Colonic mucosa (tissue), 4 donors: Measurements from ENCODE around the gene TMEM218. TPM values are rescaled to one million over a fixed set of nuclear protein-coding genes. Genes with fewer than 3 reads are reported as not detected.

Experiments
- DNase-seq: peaks from one replicate; pipeline ENCODE4 v3.0.0-alpha.2; 2020
- H3K27ac ChIP-seq: fragments of 200-600 bp; one replicate; pipeline ENCODE4 v1.8.0; 2021
- H3K27me3 ChIP-seq: fragments of 200-600 bp; one replicate; pipeline ENCODE4 v1.8.0; 2021
- H3K36me3 ChIP-seq: fragments of 200-600 bp; one replicate; pipeline ENCODE4 v1.8.0; 2021
- H3K4me1 ChIP-seq: fragments of 200-600 bp; one replicate; pipeline ENCODE4 v1.8.0; 2021; ENCODE audit warnings: mild to moderate bottlenecking
- H3K4me3 ChIP-seq: fragments of 200-600 bp; one replicate; pipeline ENCODE4 v1.8.0; 2021
- H3K9ac ChIP-seq, 2 donors: one replicate each; pipeline ENCODE4 v1.7.0; 2013; ENCODE audit warnings: control low read depth in 2 of 2, low read depth in 2 of 2, low read length in 2 of 2
- H3K9me3 ChIP-seq: fragments of 200-600 bp; one replicate; pipeline ENCODE4 v1.8.0; 2021
- intact Hi-C: fragments of 100-400 bp; cut with DNase I; formaldehyde crosslinking; loops from one replicate; pipeline ENCODE4 v1.14.1; 2022
- total RNA-seq, 2 donors: library from RNA; stranded (reverse); fragmentation: NEBNext Ultra II Directional in 1 of 2; extraction: Animal tissue kit (Norgen Biotek cat#: 25700) in 1 of 2; gene quantifications; one replicate each; pipeline ENCODE4 v1.2.1, GENCODE V29; 2021
- TF ChIP-seq, protein P1 (sequence below): fragments of 200-600 bp; IDR thresholded peaks from one replicate; pipeline ENCODE4 v1.8.0; 2022; ENCODE audit warnings: antibody characterized with exemption, mild to moderate bottlenecking
- donor health status: healthy.
- donor health status: DM: no; HTN: no; CAD: no.
- donor health status: DM: no; HTN: no; CAD: no.

The TMEM218 gene
- total RNA-seq, 2 donors from 2014 or later, result 8.7 to 17.3 TPM

DNA sequence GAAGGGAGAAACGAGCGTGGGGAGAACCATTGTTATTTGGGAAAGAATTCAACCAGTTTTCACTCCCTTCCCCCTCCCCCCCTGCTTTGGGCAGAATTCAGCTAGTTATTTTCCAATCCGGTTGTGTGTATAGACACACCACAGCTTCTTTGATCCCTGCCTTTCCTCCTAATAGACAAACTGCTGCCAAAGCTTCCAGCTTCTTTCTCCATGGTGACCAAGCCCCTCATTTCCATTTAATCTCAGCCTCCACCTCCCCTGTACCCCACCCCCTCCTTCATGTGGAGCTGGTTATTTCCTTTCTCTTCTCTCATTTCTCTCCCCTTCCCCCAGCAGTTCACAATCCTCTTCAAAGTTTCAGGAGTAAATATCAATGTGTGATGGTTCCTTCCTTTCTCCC, 28.4 kb upstream of the TMEM218 start:
- H3K27me3 ChIP-seq, result no peaks in the 10 kb centered on the region
- H3K36me3 ChIP-seq, result no peaks in the 10 kb centered on the region
- H3K27ac ChIP-seq, result no peak overlapping the region
- no peak overlapping the region for H3K4me3 ChIP-seq
- no peaks in the 10 kb centered on the region for H3K4me1 ChIP-seq
- intact Hi-C loops, result loop anchor here (5.0 kb wide), 2 partner anchors 182 to 208 kb away; no protein-coding TSS in a partner anchor
- H3K9ac ChIP-seq, result no peak overlapping the region
- H3K9me3 ChIP-seq, result no peaks in the 10 kb centered on the region
- TF ChIP-seq, protein P1, sequence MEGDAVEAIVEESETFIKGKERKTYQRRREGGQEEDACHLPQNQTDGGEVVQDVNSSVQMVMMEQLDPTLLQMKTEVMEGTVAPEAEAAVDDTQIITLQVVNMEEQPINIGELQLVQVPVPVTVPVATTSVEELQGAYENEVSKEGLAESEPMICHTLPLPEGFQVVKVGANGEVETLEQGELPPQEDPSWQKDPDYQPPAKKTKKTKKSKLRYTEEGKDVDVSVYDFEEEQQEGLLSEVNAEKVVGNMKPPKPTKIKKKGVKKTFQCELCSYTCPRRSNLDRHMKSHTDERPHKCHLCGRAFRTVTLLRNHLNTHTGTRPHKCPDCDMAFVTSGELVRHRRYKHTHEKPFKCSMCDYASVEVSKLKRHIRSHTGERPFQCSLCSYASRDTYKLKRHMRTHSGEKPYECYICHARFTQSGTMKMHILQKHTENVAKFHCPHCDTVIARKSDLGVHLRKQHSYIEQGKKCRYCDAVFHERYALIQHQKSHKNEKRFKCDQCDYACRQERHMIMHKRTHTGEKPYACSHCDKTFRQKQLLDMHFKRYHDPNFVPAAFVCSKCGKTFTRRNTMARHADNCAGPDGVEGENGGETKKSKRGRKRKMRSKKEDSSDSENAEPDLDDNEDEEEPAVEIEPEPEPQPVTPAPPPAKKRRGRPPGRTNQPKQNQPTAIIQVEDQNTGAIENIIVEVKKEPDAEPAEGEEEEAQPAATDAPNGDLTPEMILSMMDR, result no peak
- DNase-seq, result no peak

DNA sequence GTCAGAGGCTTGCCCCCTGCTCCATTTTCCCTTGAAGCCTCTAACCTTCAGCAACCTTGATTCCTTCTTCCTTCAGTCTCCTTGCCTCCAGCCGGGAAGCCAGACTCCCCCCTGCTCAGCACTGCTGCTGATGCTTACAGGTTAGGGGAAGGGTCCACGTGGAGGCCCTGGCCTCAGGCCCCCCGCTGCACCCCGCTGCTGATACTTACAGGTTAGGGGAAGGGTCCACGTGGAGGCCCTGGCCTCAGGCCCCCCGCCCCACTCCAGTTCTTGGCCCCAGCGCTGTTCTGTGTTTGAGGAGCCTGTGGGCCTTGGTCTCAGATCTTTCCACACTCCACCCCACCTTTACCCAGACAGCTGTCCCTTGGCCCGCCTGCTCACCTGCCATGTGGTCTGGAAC, 27.5 kb upstream of the TMEM218 start:
- TF ChIP-seq, protein P1, result no peak
- H3K4me3 ChIP-seq, result no peak overlapping the region
- no peak overlapping the region for H3K27ac ChIP-seq
- no peaks in the 10 kb centered on the region for H3K9me3 ChIP-seq
- no peaks in the 10 kb centered on the region for H3K27me3 ChIP-seq
- no peak for DNase-seq
- intact Hi-C loops, result no loop called here
- no peaks in the 10 kb centered on the region for H3K4me1 ChIP-seq
- H3K9ac ChIP-seq, result no peak overlapping the region
- no peaks in the 10 kb centered on the region for H3K36me3 ChIP-seq

DNA sequence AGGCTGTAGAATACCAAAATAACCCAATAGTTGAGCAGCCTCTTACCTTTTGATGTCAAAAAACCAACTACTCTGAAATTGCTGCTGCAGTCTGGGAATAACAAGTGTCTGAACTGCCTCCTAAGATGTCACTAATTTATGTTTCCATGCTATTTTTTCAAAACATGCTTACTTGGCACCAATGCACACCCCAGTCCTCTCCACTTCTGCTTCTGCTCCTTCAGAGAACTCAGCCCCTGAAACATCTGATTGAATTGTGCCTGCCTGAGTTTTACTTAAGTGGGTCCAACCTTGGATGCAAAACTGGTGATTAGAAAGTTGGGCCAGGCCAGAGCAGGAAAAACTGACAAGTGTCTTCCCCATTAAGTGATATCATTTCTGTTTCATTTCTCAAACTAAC, 24.6 kb upstream of the TMEM218 start:
- no peak for DNase-seq
- H3K36me3 ChIP-seq, result no peaks in the 10 kb centered on the region
- no peaks in the 10 kb centered on the region for H3K9me3 ChIP-seq
- TF ChIP-seq, protein P1, result no peak
- no peak overlapping the region for H3K27ac ChIP-seq
- H3K4me3 ChIP-seq, result no peak overlapping the region
- intact Hi-C loops, result no loop called here
- no peak overlapping the region for H3K9ac ChIP-seq
- H3K4me1 ChIP-seq, result no peaks in the 10 kb centered on the region
- no peaks in the 10 kb centered on the region for H3K27me3 ChIP-seq

DNA sequence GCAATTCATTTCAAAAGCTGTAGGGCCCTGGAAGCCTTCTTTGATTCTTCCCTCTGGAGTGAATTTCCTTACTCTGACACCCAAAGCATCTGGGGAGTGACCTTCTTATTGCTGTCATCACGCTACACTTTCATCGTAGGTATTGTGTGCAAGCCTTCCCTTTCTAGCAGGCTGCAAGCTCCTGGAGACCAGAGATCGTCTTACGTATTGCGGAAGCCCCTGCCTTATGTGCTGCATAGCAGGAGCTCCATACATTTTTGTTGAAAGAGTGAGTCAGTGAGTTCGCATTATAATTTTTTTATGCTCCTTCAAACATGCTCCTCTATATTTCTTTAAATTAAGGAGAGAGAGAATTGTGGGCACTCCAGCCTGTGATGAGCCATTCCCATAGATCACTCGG, 21.2 kb upstream of the TMEM218 start:
- Histone ChIP-seq H3K4me1 (no peaks in the 10 kb centered on the region), H3K4me3 (no peak overlapping the region), H3K9ac (no peak overlapping the region), H3K36me3 (no peaks in the 10 kb centered on the region), H3K27me3 (no peaks in the 10 kb centered on the region), H3K27ac (no peak overlapping the region), H3K9me3 (no peaks in the 10 kb centered on the region)
- TF ChIP-seq, protein P1, result no peak
- intact Hi-C loops, result no loop called here
- no peak for DNase-seq

DNA sequence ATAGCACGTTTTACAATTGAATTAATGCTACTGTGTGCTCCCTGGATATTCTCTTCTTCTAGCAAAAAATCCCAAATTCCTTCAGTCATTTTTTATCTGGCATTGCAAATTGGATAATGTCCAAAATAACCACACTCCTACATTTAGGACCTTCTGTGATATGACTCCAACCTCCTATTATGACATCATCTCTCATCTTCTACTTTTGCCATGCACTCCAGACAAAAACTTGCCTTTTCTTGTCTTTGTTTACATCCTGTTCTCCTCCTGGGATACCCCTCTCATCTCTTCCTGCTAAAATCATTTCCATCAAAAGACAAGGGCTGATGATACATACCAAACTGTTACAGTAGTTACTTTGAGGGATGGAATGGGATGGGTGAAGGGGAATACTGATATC, 20.6 kb upstream of the TMEM218 start:
- H3K4me3 ChIP-seq, result no peak overlapping the region
- intact Hi-C loops, result no loop called here
- H3K9me3 ChIP-seq, result no peaks in the 10 kb centered on the region
- no peaks in the 10 kb centered on the region for H3K4me1 ChIP-seq
- no peaks in the 10 kb centered on the region for H3K36me3 ChIP-seq
- no peaks in the 10 kb centered on the region for H3K27me3 ChIP-seq
- H3K27ac ChIP-seq, result no peak overlapping the region
- no peak overlapping the region for H3K9ac ChIP-seq
- no peak for DNase-seq
- TF ChIP-seq, protein P1, result no peak
